SK-N-SH (cell line): ENCODE measurements around the gene ZXDC. TPM values are rescaled to one million over a fixed set of nuclear protein-coding genes. Genes with fewer than 3 reads are reported as not detected.

Experiments used
- CTCF ChIA-PET: fragments of 300-600, 350-600 bp; formaldehyde crosslinking; extraction: SDS; loops from one replicate; lab custom pipeline; 2021; lab: Yijun Ruan, JAX
- POLR2A ChIA-PET: fragments of 350-600 bp; sonication (Branson Sonifier 250); formaldehyde crosslinking; extraction: SDS; loops from one replicate; lab custom pipeline; 2020; ENCODE audit warnings: antibody characterized with exemption, inconsistent platforms; lab: Yijun Ruan, JAX
- DNase-seq: peaks from one replicate; pipeline ENCODE4 v3.0.0; 2012
- H2AFZ ChIP-seq: fragments of 200-600 bp; sonication (generic); 2 replicates; pipeline ENCODE4 v1.8.1; 2016; ENCODE audit warnings: antibody characterized with exemption, mild to moderate bottlenecking, low read depth
- H3F3A ChIP-seq: fragments of 200-600 bp; sonication (generic); replicated peaks from 2 replicates; pipeline ENCODE3; 2016; ENCODE audit warnings: antibody characterized with exemption, mild to moderate bottlenecking; ENCODE audit not compliant: insufficient read depth
- H3K27ac ChIP-seq, 2 experiments: fragments of 200-500 bp in 1 of 2; fragments of 200-600 bp in 1 of 2; sonication (Bioruptor generic) in 1 of 2; sonication (generic), shearing (Covaris generic) in 1 of 2; 2 replicates each; pipeline versions ENCODE4 v1.5.1 to v1.6.1; 2014 to 2016; ENCODE audit warnings: low read depth in 2 of 2, inconsistent platforms in 1 of 2, low read length in 1 of 2, mild to moderate bottlenecking in 1 of 2, mixed read lengths in 1 of 2
- H3K27me3 ChIP-seq: fragments of 200-600 bp; sonication (generic), shearing (Covaris generic); 2 replicates; pipeline ENCODE4 v1.6.1; 2016; ENCODE audit warnings: mixed run types; ENCODE audit not compliant: insufficient read depth
- H3K36me3 ChIP-seq, 2 experiments: fragments of 200-500 bp in 1 of 2; fragments of 200-600 bp in 1 of 2; sonication (Bioruptor generic) in 1 of 2; sonication (generic) in 1 of 2; replicated peaks in 1 of 2; 2 replicates each; pipeline versions ENCODE3 to v1.5.1; 2014 to 2016; ENCODE audit warnings: low read length in 1 of 2, mild to moderate bottlenecking in 1 of 2; ENCODE audit not compliant: insufficient read depth in 2 of 2, control insufficient read depth in 1 of 2
- H3K4me1 ChIP-seq, 2 experiments: fragments of 200-500 bp in 1 of 2; fragments of 200-600 bp in 1 of 2; sonication (Bioruptor generic) in 1 of 2; sonication (generic), shearing (Covaris generic) in 1 of 2; 2 replicates each; pipeline versions ENCODE4 v1.5.1 to v1.6.1; 2014 to 2016; ENCODE audit warnings: low read depth in 1 of 2, low read length in 1 of 2, mixed run types in 1 of 2; ENCODE audit not compliant: insufficient read depth in 2 of 2, control insufficient read depth in 1 of 2
- H3K4me2 ChIP-seq: fragments of 200-600 bp; sonication (generic), shearing (Covaris generic); 2 replicates; pipeline ENCODE4 v1.6.1; 2017; ENCODE audit warnings: mixed run types
- H3K4me3 ChIP-seq, 2 experiments: fragments of 200-500 bp in 1 of 2; fragments of 200-600 bp in 1 of 2; sonication (Bioruptor generic) in 1 of 2; sonication (generic), shearing (Covaris generic) in 1 of 2; 2 replicates each; pipeline versions ENCODE4 v1.5.1 to v1.8.1; 2014 to 2016; ENCODE audit warnings: low read depth in 2 of 2, inconsistent platforms in 1 of 2, low read length in 1 of 2, mild to moderate bottlenecking in 1 of 2, mixed read lengths in 1 of 2, moderate library complexity in 1 of 2
- H3K79me2 ChIP-seq: fragments of 200-600 bp; sonication (generic); 2 replicates; pipeline ENCODE4 v1.8.1; 2017; ENCODE audit warnings: mild to moderate bottlenecking; ENCODE audit not compliant: insufficient read depth
- H3K9ac ChIP-seq: fragments of 200-600 bp; sonication (generic); 2 replicates; pipeline ENCODE4 v1.6.1; 2017; ENCODE audit warnings: mixed run types
- H3K9me2 ChIP-seq: fragments of 200-600 bp; sonication (generic); 2 replicates; pipeline ENCODE4 v1.6.1; 2017; ENCODE audit warnings: mixed run types
- H3K9me3 ChIP-seq: fragments of 200-600 bp; sonication (generic); 2 replicates; pipeline ENCODE4 v1.6.1; 2017; ENCODE audit warnings: mixed run types, mild to moderate bottlenecking, moderate library complexity
- H4K20me1 ChIP-seq: fragments of 200-600 bp; sonication (generic); 2 replicates; pipeline ENCODE4 v1.6.1; 2017; ENCODE audit warnings: mild to moderate bottlenecking, mixed run types; ENCODE audit not compliant: insufficient read depth
- CHD2 ChIP-seq: fragments of 150-350 bp; IDR thresholded peaks from 2 replicates; pipeline ENCODE4 v1.6.1; 2018; ENCODE audit warnings: low read length; ENCODE audit not compliant: partially characterized antibody
- ELF1 ChIP-seq: IDR thresholded peaks from 2 replicates; pipeline ENCODE4 v1.4.0; 2012
- EP300 ChIP-seq, 2 experiments: IDR thresholded peaks; 2 replicates each; pipeline versions ENCODE4 v1.4.0 to v1.6.1; 2012; ENCODE audit warnings: borderline replicate concordance in 1 of 2, low read depth in 1 of 2, low read length in 1 of 2
- GABPA ChIP-seq: IDR thresholded peaks from 2 replicates; pipeline ENCODE4 v1.4.0; 2012; ENCODE audit warnings: low read depth, mild to moderate bottlenecking
- GATA2 ChIP-seq: sonication (generic); formaldehyde crosslinking; IDR thresholded peaks from 2 replicates; pipeline ENCODE4 v1.5.0; 2020; ENCODE audit warnings: mild to moderate bottlenecking, missing genetic modification reagents
- JUND ChIP-seq: IDR thresholded peaks from 2 replicates; pipeline ENCODE4 v1.4.0; 2012
- MEF2A ChIP-seq: IDR thresholded peaks from 2 replicates; pipeline ENCODE4 v1.4.0; 2012; ENCODE audit warnings: low read depth, borderline replicate concordance
- MXI1 ChIP-seq: IDR thresholded peaks from 2 replicates; pipeline ENCODE4 v1.6.1; 2012; ENCODE audit warnings: mild to moderate bottlenecking, low read depth, low read length, improper control_type of control experiment
- POLR2AphosphoS5 ChIP-seq: IDR thresholded peaks from 2 replicates; pipeline ENCODE4 v1.6.1; 2012; ENCODE audit warnings: low read depth, low read length
- RCOR1 ChIP-seq: fragments of 150-350 bp; IDR thresholded peaks from 2 replicates; pipeline ENCODE4 v1.6.1; 2017; ENCODE audit warnings: antibody characterized with exemption, low read length
- RXRA ChIP-seq: IDR thresholded peaks from 2 replicates; pipeline ENCODE4 v1.4.0; 2012; ENCODE audit warnings: low read depth, mild to moderate bottlenecking, borderline replicate concordance
- TAF1 ChIP-seq: IDR thresholded peaks from 2 replicates; pipeline ENCODE4 v1.6.1; 2012; ENCODE audit warnings: low read depth, mild to moderate bottlenecking, low read length, moderate library complexity, borderline replicate concordance
- WGBS: methylation state at CpG from one replicate; pipeline ENCODE4 v1.1.6; 2017; ENCODE audit warnings: low lambda C conversion rate; 5-methylcytosine and 5-hydroxymethylcytosine counted together
- polyA plus RNA-seq, 3 experiments: library from polyadenylated mRNA; depleted of rRNA; stranded (reverse); fragments of >200 nt; gene quantifications; 2 replicates each; pipeline ENCODE4 v1.2.3, GENCODE V29; 2012
- TF ChIP-seq, protein P1 (sequence below): IDR thresholded peaks from 2 replicates; pipeline ENCODE4 v1.4.0; 2012; ENCODE audit warnings: low read depth
- TF ChIP-seq, protein P2 (sequence below): IDR thresholded peaks from 2 replicates; pipeline ENCODE4 v1.6.1; 2012; ENCODE audit warnings: mild to moderate bottlenecking, low read depth, low read length, moderate library complexity
- TF ChIP-seq, protein P3 (sequence below): fragments of 200-600 bp; sonication (generic); IDR thresholded peaks from 2 replicates; pipeline ENCODE4 v1.6.1; 2017; ENCODE audit warnings: antibody characterized with exemption, mild to moderate bottlenecking, moderate library complexity
- TF ChIP-seq, protein P4 (sequence below): IDR thresholded peaks from 2 replicates; pipeline ENCODE4 v1.4.0; 2012; ENCODE audit warnings: low read depth, borderline replicate concordance

The ZXDC gene
- polyA plus RNA-seq, 1 of the 3 experiments (the other 2 are of a cell fraction), result 8.5 TPM

DNA sequence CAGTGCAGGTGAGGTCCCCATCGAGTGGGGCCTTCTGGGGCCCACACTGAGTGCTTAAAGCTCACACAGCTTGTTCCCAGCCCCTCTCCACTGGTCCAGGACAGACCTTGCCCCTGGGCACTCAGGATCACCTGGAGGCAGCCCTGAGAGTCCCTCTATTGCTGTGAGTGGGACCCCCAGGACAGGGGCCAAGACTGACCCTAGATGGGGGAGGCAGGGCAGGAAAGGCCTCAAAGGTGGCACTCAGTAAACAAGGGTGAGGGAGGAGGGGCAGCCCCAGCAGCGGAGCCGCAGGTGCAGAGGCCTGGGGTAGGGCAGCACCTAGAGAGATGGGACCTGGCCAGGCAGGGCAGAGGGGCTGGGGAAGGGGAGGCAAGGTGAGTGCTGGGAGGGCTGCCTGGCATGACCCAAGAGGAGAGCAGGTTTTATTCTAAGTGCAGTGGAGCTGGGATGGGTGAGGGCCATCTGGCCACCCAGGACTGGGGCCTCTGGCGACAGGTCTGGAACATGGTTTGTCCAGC, 53.1 kb downstream of the ZXDC start:
- no peak overlapping the region for H3K4me3 ChIP-seq
- no peaks in the 10 kb centered on the region for H3F3A ChIP-seq
- H3K79me2 ChIP-seq, result no peaks in the 10 kb centered on the region
- H3K27ac ChIP-seq, result no peak overlapping the region
- H3K27me3 ChIP-seq, result no peaks in the 10 kb centered on the region
- peaks cover 0 to 12% of the 10 kb centered on the region in 2 experiments; a peak in 1 of 4 replicates for H3K4me1 ChIP-seq
- peak; percentile 41 for DNase-seq
- H4K20me1 ChIP-seq, result no peaks in the 10 kb centered on the region
- ChIA-PET POLR2A (no interaction called here), CTCF (interaction anchor here (0.8 to 1.5 kb wide), 3 partner anchors 26 to 178 kb away, joined by 3 to 5 read pairs (median 3); partner anchors contain the start of gene ZXDC)
- H2AFZ ChIP-seq, result no peak overlapping the region
- no peaks in the 10 kb centered on the region for H3K36me3 ChIP-seq
- no peak for TF ChIP-seq RXRA
- TF ChIP-seq, protein P1, sequence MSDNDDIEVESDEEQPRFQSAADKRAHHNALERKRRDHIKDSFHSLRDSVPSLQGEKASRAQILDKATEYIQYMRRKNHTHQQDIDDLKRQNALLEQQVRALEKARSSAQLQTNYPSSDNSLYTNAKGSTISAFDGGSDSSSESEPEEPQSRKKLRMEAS, result no peak
- TF ChIP-seq JUND, result no peak
- TF ChIP-seq GATA2 (CRISPR knock-in tag), result no peak
- no peak for TF ChIP-seq POLR2AphosphoS5
- no peak for TF ChIP-seq MXI1
- TF ChIP-seq CHD2, result no peak
- TF ChIP-seq, protein P2, sequence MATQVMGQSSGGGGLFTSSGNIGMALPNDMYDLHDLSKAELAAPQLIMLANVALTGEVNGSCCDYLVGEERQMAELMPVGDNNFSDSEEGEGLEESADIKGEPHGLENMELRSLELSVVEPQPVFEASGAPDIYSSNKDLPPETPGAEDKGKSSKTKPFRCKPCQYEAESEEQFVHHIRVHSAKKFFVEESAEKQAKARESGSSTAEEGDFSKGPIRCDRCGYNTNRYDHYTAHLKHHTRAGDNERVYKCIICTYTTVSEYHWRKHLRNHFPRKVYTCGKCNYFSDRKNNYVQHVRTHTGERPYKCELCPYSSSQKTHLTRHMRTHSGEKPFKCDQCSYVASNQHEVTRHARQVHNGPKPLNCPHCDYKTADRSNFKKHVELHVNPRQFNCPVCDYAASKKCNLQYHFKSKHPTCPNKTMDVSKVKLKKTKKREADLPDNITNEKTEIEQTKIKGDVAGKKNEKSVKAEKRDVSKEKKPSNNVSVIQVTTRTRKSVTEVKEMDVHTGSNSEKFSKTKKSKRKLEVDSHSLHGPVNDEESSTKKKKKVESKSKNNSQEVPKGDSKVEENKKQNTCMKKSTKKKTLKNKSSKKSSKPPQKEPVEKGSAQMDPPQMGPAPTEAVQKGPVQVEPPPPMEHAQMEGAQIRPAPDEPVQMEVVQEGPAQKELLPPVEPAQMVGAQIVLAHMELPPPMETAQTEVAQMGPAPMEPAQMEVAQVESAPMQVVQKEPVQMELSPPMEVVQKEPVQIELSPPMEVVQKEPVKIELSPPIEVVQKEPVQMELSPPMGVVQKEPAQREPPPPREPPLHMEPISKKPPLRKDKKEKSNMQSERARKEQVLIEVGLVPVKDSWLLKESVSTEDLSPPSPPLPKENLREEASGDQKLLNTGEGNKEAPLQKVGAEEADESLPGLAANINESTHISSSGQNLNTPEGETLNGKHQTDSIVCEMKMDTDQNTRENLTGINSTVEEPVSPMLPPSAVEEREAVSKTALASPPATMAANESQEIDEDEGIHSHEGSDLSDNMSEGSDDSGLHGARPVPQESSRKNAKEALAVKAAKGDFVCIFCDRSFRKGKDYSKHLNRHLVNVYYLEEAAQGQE, result no peak
- no peak overlapping the region for H3K9ac ChIP-seq
- H3K9me2 ChIP-seq, result no peaks in the 10 kb centered on the region
- no peak overlapping the region for H3K4me2 ChIP-seq
- H3K9me3 ChIP-seq, result peaks cover 7% of the 10 kb centered on the region
- WGBS, result 93% methylated on average over 3 of the region's 4 CpGs

DNA sequence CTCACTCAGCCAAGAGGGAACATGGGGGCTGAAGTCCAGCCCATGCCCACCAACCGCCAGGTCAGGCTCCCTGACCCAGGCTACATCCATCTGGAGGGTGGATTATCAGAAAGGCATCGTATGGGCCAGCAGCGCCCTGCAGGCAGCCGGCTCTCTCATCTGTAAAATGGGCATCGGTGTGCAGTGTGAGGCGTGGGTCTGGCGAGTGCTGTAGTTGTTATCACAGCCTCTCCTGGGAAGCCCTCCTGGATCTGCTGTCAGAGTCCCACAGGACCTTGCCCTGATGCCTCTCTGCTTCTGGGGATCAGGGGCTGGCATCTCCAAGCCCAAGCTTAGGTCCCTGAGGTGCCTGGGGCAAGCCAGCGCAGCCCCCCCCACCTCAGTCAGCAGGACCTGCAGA, 53.6 kb downstream of the ZXDC start:
- H3K27ac ChIP-seq, result no peak overlapping the region
- no peaks in the 10 kb centered on the region for H3K36me3 ChIP-seq
- ChIA-PET CTCF (interaction anchor here (0.8 to 1.5 kb wide), 2 partner anchors 26 to 53 kb away, joined by 3 to 5 read pairs; partner anchors contain the start of gene ZXDC), POLR2A (no interaction called here)
- no peaks in the 10 kb centered on the region for H3K79me2 ChIP-seq
- WGBS, result 88% methylated on average over 4 of the region's 8 CpGs
- no peak overlapping the region for H2AFZ ChIP-seq
- no peak overlapping the region for H3K9ac ChIP-seq
- no peak overlapping the region for H3K4me2 ChIP-seq
- H4K20me1 ChIP-seq, result no peaks in the 10 kb centered on the region
- H3F3A ChIP-seq, result no peaks in the 10 kb centered on the region
- H3K9me2 ChIP-seq, result no peaks in the 10 kb centered on the region
- H3K27me3 ChIP-seq, result no peaks in the 10 kb centered on the region
- H3K4me3 ChIP-seq, result no peak overlapping the region
- H3K9me3 ChIP-seq, result peaks cover 7% of the 10 kb centered on the region
- H3K4me1 ChIP-seq, result peaks cover 0 to 12% of the 10 kb centered on the region in 2 experiments; a peak in 1 of 4 replicates
- no peak for DNase-seq
- TF ChIP-seq GABPA (no peak), RCOR1 (no peak), EP300 (IDR thresholded peaks at IDR 0.05; ENCODE audit: borderline replicate concordance in 1 of 2, low read depth in 1 of 2, low read length in 1 of 2) (no peak), TAF1 (no peak), ELF1 (no peak), MEF2A (no peak)
- TF ChIP-seq, protein P3, sequence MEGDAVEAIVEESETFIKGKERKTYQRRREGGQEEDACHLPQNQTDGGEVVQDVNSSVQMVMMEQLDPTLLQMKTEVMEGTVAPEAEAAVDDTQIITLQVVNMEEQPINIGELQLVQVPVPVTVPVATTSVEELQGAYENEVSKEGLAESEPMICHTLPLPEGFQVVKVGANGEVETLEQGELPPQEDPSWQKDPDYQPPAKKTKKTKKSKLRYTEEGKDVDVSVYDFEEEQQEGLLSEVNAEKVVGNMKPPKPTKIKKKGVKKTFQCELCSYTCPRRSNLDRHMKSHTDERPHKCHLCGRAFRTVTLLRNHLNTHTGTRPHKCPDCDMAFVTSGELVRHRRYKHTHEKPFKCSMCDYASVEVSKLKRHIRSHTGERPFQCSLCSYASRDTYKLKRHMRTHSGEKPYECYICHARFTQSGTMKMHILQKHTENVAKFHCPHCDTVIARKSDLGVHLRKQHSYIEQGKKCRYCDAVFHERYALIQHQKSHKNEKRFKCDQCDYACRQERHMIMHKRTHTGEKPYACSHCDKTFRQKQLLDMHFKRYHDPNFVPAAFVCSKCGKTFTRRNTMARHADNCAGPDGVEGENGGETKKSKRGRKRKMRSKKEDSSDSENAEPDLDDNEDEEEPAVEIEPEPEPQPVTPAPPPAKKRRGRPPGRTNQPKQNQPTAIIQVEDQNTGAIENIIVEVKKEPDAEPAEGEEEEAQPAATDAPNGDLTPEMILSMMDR, result no peak
- TF ChIP-seq, protein P4, sequence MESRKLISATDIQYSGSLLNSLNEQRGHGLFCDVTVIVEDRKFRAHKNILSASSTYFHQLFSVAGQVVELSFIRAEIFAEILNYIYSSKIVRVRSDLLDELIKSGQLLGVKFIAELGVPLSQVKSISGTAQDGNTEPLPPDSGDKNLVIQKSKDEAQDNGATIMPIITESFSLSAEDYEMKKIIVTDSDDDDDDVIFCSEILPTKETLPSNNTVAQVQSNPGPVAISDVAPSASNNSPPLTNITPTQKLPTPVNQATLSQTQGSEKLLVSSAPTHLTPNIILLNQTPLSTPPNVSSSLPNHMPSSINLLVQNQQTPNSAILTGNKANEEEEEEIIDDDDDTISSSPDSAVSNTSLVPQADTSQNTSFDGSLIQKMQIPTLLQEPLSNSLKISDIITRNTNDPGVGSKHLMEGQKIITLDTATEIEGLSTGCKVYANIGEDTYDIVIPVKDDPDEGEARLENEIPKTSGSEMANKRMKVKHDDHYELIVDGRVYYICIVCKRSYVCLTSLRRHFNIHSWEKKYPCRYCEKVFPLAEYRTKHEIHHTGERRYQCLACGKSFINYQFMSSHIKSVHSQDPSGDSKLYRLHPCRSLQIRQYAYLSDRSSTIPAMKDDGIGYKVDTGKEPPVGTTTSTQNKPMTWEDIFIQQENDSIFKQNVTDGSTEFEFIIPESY, result no peak
- TF ChIP-seq, protein P2, result no peak
